ENCODE measurements around the gene OR12D3.
"Not testable (repeated sequence)": the region's sequence is repeated elsewhere in the genome, so short reads cannot be mapped to it uniquely, and the experiment has no call there.

Gene OR12D3

DNA sequence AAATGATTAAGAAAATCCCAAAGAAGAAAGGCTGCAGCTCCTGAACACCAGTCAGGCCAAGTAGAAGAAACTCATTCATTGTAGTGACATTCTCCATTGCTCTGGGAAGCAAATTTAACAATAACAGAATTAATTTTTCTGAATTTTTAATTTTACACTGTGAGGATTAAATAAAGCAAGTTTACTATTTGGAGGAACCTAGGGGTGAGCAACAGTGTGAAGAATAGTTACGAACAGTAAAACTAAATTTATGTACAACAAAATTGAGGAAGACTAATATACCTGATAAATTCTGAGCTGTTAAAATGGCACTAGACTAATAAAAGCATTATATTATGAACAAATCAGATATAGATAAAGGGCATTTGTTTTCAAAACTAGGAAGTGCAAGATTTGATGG, at the start of gene OR12D3:
TSS of gene OR12D3 (minus strand) at position 101 of the 400 bp plus-strand sequence. CDS start at position 97, 4 bp downstream.
- DNase-seq, result no peak

GRCh38 chr6:29424575-29424974, 49.5 kb upstream of the OR12D3 start:
- no peak for DNase-seq

GRCh38 chr6:29424168-29424567, 49.1 kb upstream of the OR12D3 start:
- no peak for DNase-seq

GRCh38 chr6:29419516-29419915, 44.4 kb upstream of the OR12D3 start:
- DNase-seq, result no peak

- no peak for DNase-seq
Observed at GRCh38 chr6:29414588-29414987, 39.5 kb upstream of the OR12D3 start, which contains the start of gene OR12D1. TSS of gene OR12D1 (plus strand) at chr6:29414928.

DNA sequence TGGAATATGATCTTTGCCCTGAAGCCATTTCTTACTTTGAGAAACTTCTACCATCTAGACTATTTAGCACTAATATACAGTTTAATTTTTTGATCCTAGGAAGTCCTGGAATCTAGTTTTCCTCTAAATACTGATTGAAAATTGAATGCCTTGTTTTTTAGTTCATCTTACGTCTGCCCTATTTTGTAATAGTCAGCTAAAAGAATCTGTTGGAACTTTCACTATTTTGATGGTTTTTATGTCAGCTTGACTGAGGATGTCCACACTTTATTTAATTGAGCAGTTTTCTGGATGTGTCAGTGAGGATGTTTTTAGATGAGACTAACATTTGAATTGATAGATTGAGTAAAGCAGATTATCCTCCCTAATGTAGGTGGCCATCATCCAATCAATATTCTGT, 28.7 kb upstream of the OR12D3 start:
- DNase-seq, result no peak

DNA sequence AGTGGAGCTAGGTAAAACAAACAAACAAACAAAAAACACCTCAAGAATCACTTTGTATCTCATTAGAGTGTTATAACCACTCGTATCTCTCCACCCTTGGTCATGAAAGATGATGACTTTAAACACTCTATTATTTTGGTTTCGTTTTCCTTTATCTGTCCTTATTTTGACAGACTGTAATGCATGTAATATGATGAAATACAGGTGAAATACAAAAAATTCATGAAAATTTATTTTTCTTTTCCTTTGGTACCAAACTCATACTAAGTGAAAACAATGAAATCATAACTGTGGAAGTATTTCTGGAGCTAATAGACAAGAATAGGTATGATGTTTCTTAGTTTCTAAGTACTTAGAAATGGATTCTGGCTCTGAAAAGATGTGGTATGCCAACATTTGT, 24.4 kb upstream of the OR12D3 start:
- no peak for DNase-seq

DNA sequence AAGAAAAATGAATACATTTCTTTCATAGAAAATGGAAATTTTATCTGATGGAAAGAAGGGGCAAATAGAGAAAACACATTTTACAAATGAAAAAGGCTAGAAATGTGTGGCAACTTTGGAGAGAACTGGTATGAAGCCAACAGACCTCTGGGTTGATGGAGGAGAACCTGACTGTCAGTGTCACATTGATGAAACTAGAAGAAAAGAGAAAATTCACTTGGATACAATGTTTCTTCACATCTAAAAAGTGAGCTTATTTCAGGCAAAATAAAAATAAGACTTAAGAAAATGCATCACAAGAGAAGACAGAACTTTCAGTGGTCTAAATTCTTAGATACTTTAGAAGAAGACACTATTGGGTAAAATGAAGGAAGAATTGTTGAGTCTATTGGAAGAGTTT, 20.2 kb upstream of the OR12D3 start, which contains the start of gene OR12D2:
TSS of gene OR12D2 (plus strand) at position 301 of the 400 bp plus-strand sequence. CDS start 1,069 bp downstream, outside the sequence.
- no peak for DNase-seq

DNA sequence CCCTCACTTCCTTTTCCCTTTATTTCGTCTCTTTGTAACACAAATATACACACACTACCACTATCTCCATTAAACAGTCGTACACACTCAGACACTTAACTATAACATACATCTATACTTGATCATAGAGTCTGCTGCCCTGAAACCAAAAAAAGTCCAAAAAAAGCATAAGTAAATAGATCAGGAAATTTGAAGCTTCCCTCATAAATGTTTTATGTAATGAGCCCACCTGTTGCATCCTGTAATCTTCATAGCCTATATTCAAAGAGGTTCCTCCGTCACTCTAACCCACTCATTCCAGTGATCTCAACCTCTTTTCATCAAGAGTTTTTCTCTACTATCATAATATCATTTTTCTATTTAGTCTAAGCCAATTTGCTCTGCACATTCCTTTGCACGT, 13.4 kb upstream of the OR12D3 start:
- DNase-seq, result no peak

DNA sequence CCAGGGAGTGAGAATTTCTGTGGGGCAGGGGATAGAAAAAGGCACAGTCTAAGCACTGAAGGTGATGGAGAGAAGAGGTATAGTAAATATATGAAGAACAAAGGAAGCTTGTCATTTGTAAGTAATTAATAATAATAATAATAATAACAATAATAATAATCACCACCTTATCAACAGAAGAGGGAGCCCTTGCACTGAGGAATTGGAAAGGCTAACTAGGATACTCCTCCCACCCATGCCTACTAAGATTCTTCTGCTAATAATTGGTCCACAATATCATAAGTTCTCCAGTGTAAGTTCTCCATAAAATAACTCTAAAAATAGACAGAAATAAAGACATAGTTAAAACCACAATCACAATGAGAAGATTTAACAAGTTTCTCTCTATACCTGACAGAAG, 912 bp upstream of the OR12D3 start:
- DNase-seq, result no peak

- DNase-seq, result no peak
Observed at GRCh38 chr6:29368765-29369164, 6.3 kb downstream of the OR12D3 start, which contains the start of gene OR5V1. TSS of gene OR5V1 (minus strand) at chr6:29368865. CDS start at chr6:29356195, 12,670 bp downstream.

DNA sequence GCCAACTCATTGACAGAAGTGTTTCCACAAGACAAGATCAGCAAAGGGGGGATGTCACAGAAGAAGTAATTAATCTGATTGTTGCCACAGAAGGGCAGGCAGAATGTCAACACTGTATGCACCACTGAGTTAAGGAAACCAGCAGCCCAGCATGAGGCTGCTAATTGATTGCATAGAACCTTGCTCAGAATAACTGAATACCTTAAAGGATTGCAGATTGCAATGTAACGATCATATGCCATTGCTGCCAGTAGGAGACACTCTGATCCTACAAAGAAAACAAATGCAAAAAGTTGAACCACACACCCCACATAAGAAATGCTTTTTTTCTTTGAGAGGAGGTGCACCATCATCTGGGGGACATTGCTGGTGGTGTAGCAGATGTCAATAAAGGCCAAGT, 19.5 kb downstream of the OR12D3 start:
- DNase-seq, result no peak

DNA sequence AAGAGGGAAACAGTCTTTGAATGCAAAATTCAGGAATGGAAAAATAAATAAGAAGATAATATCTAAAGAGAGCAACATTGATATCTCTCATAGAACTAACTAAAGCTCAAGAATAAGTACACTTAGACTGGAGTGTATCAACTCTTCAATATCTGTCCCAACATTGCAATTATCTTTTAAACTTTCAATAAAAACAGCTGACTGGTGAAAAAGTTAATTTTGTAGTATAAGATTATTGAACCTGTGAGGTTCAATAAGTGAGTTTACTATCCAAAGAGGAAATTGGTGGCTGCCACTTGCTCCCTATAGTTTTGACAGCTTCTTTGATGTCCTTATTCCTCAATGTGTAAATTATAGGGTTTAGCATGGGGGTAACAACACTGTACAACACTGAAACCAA, 20.1 kb downstream of the OR12D3 start:
- DNase-seq, result no peak

GRCh38 chr6:29349348-29349747, 25.7 kb downstream of the OR12D3 start:
- DNase-seq, result not testable (repeated sequence)

DNA sequence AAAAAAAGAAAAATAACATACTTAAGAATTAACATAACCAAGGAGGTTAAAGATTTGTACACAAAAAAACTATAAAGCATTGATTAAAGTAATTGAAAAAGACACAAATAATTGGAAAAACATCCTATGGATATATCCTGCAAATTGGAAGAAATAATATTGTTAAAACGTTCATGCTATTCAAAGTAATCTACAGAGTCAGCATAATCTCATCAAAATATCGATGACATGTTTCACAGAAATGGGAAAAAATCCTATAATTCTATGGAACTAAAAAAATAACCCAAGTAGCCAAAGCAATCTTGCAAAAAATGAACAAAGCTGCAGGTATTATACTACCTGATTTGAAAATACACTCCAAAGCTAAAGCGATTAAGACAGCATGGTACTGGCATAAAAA, 29.7 kb downstream of the OR12D3 start:
- DNase-seq, result no peak

DNA sequence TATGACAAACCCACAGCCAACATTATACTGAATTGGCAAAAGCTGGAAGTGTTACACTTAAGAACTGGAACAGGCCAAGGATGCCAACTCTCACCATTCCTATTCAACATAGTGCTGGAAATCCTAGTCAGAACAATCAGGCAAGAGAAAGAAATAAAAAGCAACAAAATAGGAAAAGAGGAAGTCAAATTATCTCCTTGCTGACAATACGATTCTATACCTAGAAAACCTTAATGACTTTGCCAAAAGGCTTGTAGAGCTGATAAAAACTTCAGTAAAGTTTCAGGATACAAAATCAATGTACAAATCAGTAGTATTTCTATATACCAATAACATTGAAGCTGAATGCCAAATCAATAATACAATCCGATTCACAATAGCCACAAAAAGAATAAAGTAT, 38.8 kb downstream of the OR12D3 start:
- DNase-seq, result no peak

DNA sequence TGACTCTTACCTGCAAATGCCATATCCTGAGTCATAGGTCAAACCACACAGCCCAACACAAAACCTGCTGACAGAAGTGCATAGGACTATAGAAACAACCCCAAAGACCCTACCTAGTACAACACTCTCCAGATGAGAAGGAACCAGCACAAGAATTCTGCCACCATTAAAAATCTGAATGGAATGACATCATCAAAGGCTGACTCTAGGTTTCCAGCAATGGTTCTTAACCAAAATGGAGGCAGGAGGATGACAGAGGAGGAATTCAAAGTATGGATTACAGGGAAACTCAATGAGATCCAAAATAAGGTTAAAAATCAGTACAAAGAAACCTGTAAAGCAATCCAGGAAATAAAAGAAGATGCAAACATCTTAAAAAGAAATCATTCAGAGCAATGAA, 42.4 kb downstream of the OR12D3 start:
- no peak for DNase-seq

DNA sequence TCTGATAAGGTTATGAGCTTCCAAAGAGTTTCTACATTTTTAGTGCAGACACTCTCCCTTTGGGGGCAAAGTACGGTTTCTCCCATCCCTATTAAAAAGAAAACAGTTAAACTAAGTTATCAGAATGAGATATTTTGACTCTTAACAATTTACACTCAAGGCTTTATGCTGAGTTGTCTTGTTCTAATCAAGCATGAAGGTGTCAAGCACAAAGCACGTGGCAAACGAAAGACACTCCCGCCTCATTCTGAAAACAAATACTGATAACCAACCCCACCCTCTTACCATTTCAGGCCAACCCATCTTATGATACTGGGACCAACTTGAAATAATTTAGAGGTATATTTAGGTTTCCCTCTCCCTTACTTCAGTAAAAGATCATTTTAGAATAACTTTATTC, 49.3 kb downstream of the OR12D3 start:
- no peak for DNase-seq
